ENCODE results near the gene NEGR1. TPM values are rescaled to one million over a fixed set of nuclear protein-coding genes. Genes with fewer than 3 reads are reported as not detected.

NEGR1 gene
- total RNA-seq, 1 donor from 2014 or later: 19.2 TPM

- no peak overlapping the region for H3K27ac ChIP-seq
- H3K27me3 ChIP-seq: no peaks in the 10 kb centered on the region
- no peak for TF ChIP-seq POLR2A (IDR thresholded peaks at IDR 0.05)
- TF ChIP-seq CTCF (IDR thresholded peaks at IDR 0.05): no peak
- TF ChIP-seq POLR2AphosphoS5 (IDR thresholded peaks at IDR 0.05; ENCODE audit: insufficient read depth in 1 of 2, low read depth in 1 of 2): no peak
- H3K36me3 ChIP-seq: no peaks in the 10 kb centered on the region
- H3K4me3 ChIP-seq: no peak overlapping the region
- H3K9me3 ChIP-seq: no peaks in the 10 kb centered on the region
- H3K4me1 ChIP-seq: no peaks in the 10 kb centered on the region
- DNase-seq (ENCODE audit: extremely low spot score in 2 of 2): no peak
- intact Hi-C loops (cut with DNase I): no loop called here
These were observed 247.5 kb downstream of the NEGR1 start for GRCh38 chr1:72034827-72035226.

GRCh38 chr1:72023063-72023930 lies 259.0 kb downstream of the NEGR1 start:
- intact Hi-C loops (cut with DNase I): no loop called here
- Histone ChIP-seq H3K36me3 (no peaks in the 10 kb centered on the region), H3K4me1 (no peaks in the 10 kb centered on the region), H3K27me3 (no peaks in the 10 kb centered on the region), H3K27ac (no peak overlapping the region), H3K9me3 (no peaks in the 10 kb centered on the region), H3K4me3 (no peak overlapping the region)
- no peak for DNase-seq (ENCODE audit: extremely low spot score in 2 of 2)
- no peak for TF ChIP-seq POLR2A (IDR thresholded peaks at IDR 0.05)
- TF ChIP-seq CTCF (IDR thresholded peaks at IDR 0.05): no peak
- no peak for TF ChIP-seq POLR2AphosphoS5 (IDR thresholded peaks at IDR 0.05; ENCODE audit: insufficient read depth in 1 of 2, low read depth in 1 of 2)

- H3K27ac ChIP-seq: no peak overlapping the region
- H3K4me3 ChIP-seq: no peak overlapping the region
- no peaks in the 10 kb centered on the region for H3K4me1 ChIP-seq
- no peaks in the 10 kb centered on the region for H3K36me3 ChIP-seq
- H3K27me3 ChIP-seq: no peaks in the 10 kb centered on the region
- TF ChIP-seq POLR2A (IDR thresholded peaks at IDR 0.05) (no peak), CTCF (IDR thresholded peaks at IDR 0.05) (no peak), POLR2AphosphoS5 (IDR thresholded peaks at IDR 0.05; ENCODE audit: insufficient read depth in 1 of 2, low read depth in 1 of 2) (no peak)
- DNase-seq (ENCODE audit: extremely low spot score in 2 of 2): no peak
- intact Hi-C loops (cut with DNase I): no loop called here
- no peaks in the 10 kb centered on the region for H3K9me3 ChIP-seq
These were observed 263.8 kb downstream of the NEGR1 start for GRCh38 chr1:72018562-72018961.

- intact Hi-C loops (cut with DNase I): no loop called here
- Histone ChIP-seq H3K9me3 (no peaks in the 10 kb centered on the region), H3K27me3 (no peaks in the 10 kb centered on the region), H3K27ac (no peak overlapping the region), H3K36me3 (no peaks in the 10 kb centered on the region), H3K4me1 (no peaks in the 10 kb centered on the region), H3K4me3 (no peak overlapping the region)
- TF ChIP-seq POLR2AphosphoS5 (IDR thresholded peaks at IDR 0.05; ENCODE audit: insufficient read depth in 1 of 2, low read depth in 1 of 2) (no peak), POLR2A (IDR thresholded peaks at IDR 0.05) (no peak), CTCF (IDR thresholded peaks at IDR 0.05) (no peak)
- DNase-seq (ENCODE audit: extremely low spot score in 2 of 2): no peak
These were observed 267.3 kb downstream of the NEGR1 start for GRCh38 chr1:72015006-72015405.

GRCh38 chr1:72013161-72013560 lies 269.2 kb downstream of the NEGR1 start:
- Histone ChIP-seq H3K4me1 (no peaks in the 10 kb centered on the region), H3K27ac (no peak overlapping the region), H3K4me3 (no peak overlapping the region), H3K9me3 (no peaks in the 10 kb centered on the region), H3K36me3 (no peaks in the 10 kb centered on the region), H3K27me3 (no peaks in the 10 kb centered on the region)
- intact Hi-C loops (cut with DNase I): no loop called here
- DNase-seq (ENCODE audit: extremely low spot score in 2 of 2): no peak
- TF ChIP-seq POLR2AphosphoS5 (IDR thresholded peaks at IDR 0.05; ENCODE audit: insufficient read depth in 1 of 2, low read depth in 1 of 2) (no peak), POLR2A (IDR thresholded peaks at IDR 0.05) (no peak), CTCF (IDR thresholded peaks at IDR 0.05) (no peak)
